Spinal cord (tissue), 10 donors: ENCODE results near the gene TUBB4A. TPM values are rescaled to one million over a fixed set of nuclear protein-coding genes. Genes with fewer than 3 reads are reported as not detected.

ENCODE experiments used
- DNase-seq, 6 donors: peaks; one replicate each; pipeline versions ENCODE4 v3.0.0 to v3.0.0-alpha.2; 2013 to 2015; ENCODE audit warnings: low spot score in 6 of 6, low read depth in 4 of 6
- H3K27ac ChIP-seq: one replicate; pipeline ENCODE4 v1.5.1; 2013; ENCODE audit warnings: low read depth, low read length, control low read depth
- H3K27me3 ChIP-seq: one replicate; pipeline ENCODE4 v1.6.1; 2013; ENCODE audit warnings: low read length; ENCODE audit not compliant: control insufficient read depth, insufficient read depth
- H3K36me3 ChIP-seq: one replicate; pipeline ENCODE4 v1.6.1; 2013; ENCODE audit warnings: low read length; ENCODE audit not compliant: control insufficient read depth, insufficient read depth
- H3K4me1 ChIP-seq: one replicate; pipeline ENCODE4 v1.6.1; 2013; ENCODE audit warnings: low read length; ENCODE audit not compliant: control insufficient read depth, insufficient read depth
- H3K4me3 ChIP-seq: one replicate; pipeline ENCODE4 v1.5.1; 2013; ENCODE audit warnings: low read depth, low read length, control low read depth
- H3K9me3 ChIP-seq: one replicate; pipeline ENCODE4 v1.6.1; 2013; ENCODE audit warnings: low read length; ENCODE audit not compliant: control insufficient read depth, insufficient read depth
- WGBS: methylation state at CpG from one replicate; pipeline ENCODE4 v1.1.5; 2013; ENCODE audit warnings: missing lambda C conversion rate; ENCODE audit not compliant: insufficient coverage; 5-methylcytosine and 5-hydroxymethylcytosine counted together
- polyA plus RNA-seq, 2 donors: library from polyadenylated mRNA; unstranded; fragments of 120-200 nt; gene quantifications; one replicate each; pipeline ENCODE4 v1.2.1, GENCODE V29; 2013; ENCODE audit not compliant: insufficient read length in 2 of 2
- total RNA-seq, 2 donors: library from RNA; depleted of rRNA in 1 of 2; stranded (reverse); fragments of 120-200 nt in 1 of 2; fragments of >200 nt in 1 of 2; gene quantifications; one replicate each; pipeline versions ENCODE4 v1.2.3 to v1.2.4, GENCODE V29; 2013 to 2014
- donor health status: healthy.

Gene TUBB4A
- total and polyA plus RNA-seq, 4 donors, result 42.2 to 644 (median 343) TPM

GRCh38 chr19:6527893-6528543 is 25.9 kb upstream of the TUBB4A start:
- Histone ChIP-seq H3K27ac (no peak overlapping the region), H3K27me3 (peaks cover 17% of the 10 kb centered on the region), H3K4me3 (no peak overlapping the region), H3K4me1 (peaks cover 22% of the 10 kb centered on the region), H3K9me3 (no peaks in the 10 kb centered on the region), H3K36me3 (no peaks in the 10 kb centered on the region)
- no peak for DNase-seq
- 65% methylated on average over 15 of the region's 17 CpGs for WGBS

GRCh38 chr19:6524311-6524710 is 22.2 kb upstream of the TUBB4A start:
- 94% methylated on average over 2 of the region's 2 CpGs for WGBS
- Histone ChIP-seq H3K4me3 (no peak overlapping the region), H3K27me3 (no peaks in the 10 kb centered on the region), H3K36me3 (no peaks in the 10 kb centered on the region), H3K27ac (no peak overlapping the region), H3K9me3 (no peaks in the 10 kb centered on the region), H3K4me1 (peaks cover 9% of the 10 kb centered on the region)
- DNase-seq, result peak in 1 of 6 donors; percentile 3

GRCh38 chr19:6522712-6523111 is 20.6 kb upstream of the TUBB4A start:
- no peak overlapping the region for H3K27ac ChIP-seq
- H3K4me1 ChIP-seq, result no peaks in the 10 kb centered on the region
- H3K36me3 ChIP-seq, result no peaks in the 10 kb centered on the region
- no peak overlapping the region for H3K4me3 ChIP-seq
- no peaks in the 10 kb centered on the region for H3K9me3 ChIP-seq
- DNase-seq, result no peak
- 74% methylated on average over 4 of the region's 6 CpGs for WGBS
- H3K27me3 ChIP-seq, result no peaks in the 10 kb centered on the region

GRCh38 chr19:6521718-6522646 is 19.9 kb upstream of the TUBB4A start:
- no peak overlapping the region for H3K4me3 ChIP-seq
- peaks cover 2% of the 10 kb centered on the region for H3K4me1 ChIP-seq
- H3K9me3 ChIP-seq, result no peaks in the 10 kb centered on the region
- DNase-seq, result no peak
- H3K27ac ChIP-seq, result no peak overlapping the region
- H3K36me3 ChIP-seq, result no peaks in the 10 kb centered on the region
- H3K27me3 ChIP-seq, result no peaks in the 10 kb centered on the region
- WGBS, result 65% methylated on average over 19 of the region's 20 CpGs

- 100% methylated on average over 1 of the region's 2 CpGs for WGBS
Observed at GRCh38 chr19:6519289-6519688, 17.2 kb upstream of the TUBB4A start.

GRCh38 chr19:6518145-6518911 is 16.2 kb upstream of the TUBB4A start:
- WGBS, result 61% methylated on average over 11 of the region's 14 CpGs
- H3K9me3 ChIP-seq, result no peaks in the 10 kb centered on the region
- DNase-seq, result no peak
- peaks cover 12% of the 10 kb centered on the region for H3K4me1 ChIP-seq
- H3K27me3 ChIP-seq, result no peaks in the 10 kb centered on the region
- H3K36me3 ChIP-seq, result no peaks in the 10 kb centered on the region
- H3K4me3 ChIP-seq, result no peak overlapping the region
- H3K27ac ChIP-seq, result no peak overlapping the region

More at GRCh38 chr19:6519289-6519688, 17.2 kb upstream of the TUBB4A start:
- no peaks in the 10 kb centered on the region for H3K9me3 ChIP-seq
- no peaks in the 10 kb centered on the region for H3K27me3 ChIP-seq
- H3K36me3 ChIP-seq, result no peaks in the 10 kb centered on the region
- no peak for DNase-seq
- no peak overlapping the region for H3K27ac ChIP-seq
- H3K4me1 ChIP-seq, result peaks cover 12% of the 10 kb centered on the region
- H3K4me3 ChIP-seq, result no peak overlapping the region

GRCh38 chr19:6516659-6517291 is 14.7 kb upstream of the TUBB4A start:
- peak overlapping the region; percentile 50 for H3K4me3 ChIP-seq
- peak overlapping the region; percentile 36 for H3K27ac ChIP-seq
- H3K27me3 ChIP-seq, result no peaks in the 10 kb centered on the region
- peak in 3 of 6 donors; percentile 58 to 94 (median 90) for DNase-seq
- no peaks in the 10 kb centered on the region for H3K36me3 ChIP-seq
- peaks cover 12% of the 10 kb centered on the region for H3K4me1 ChIP-seq
- H3K9me3 ChIP-seq, result no peaks in the 10 kb centered on the region
- under 1% methylated on average over 38 of the region's 38 CpGs for WGBS

- no peaks in the 10 kb centered on the region for H3K36me3 ChIP-seq
- peak overlapping the region; percentile 50 for H3K4me3 ChIP-seq
- 2% methylated on average over 23 of the region's 26 CpGs for WGBS
- no peaks in the 10 kb centered on the region for H3K9me3 ChIP-seq
- DNase-seq, result peak in 4 of 6 donors; percentile 41 to 97 (median 84)
- peaks cover 12% of the 10 kb centered on the region for H3K4me1 ChIP-seq
- H3K27ac ChIP-seq, result peak overlapping the region; percentile 36
- H3K27me3 ChIP-seq, result no peaks in the 10 kb centered on the region
Observed at GRCh38 chr19:6516018-6516658, 14.0 kb upstream of the TUBB4A start.
